CD4-positive, alpha-beta T cell treated with Interferon alpha-2 for 1 hour (primary cell): ENCODE measurements around the gene ZBTB11.
"Not testable (repeated sequence)": the region's sequence is repeated elsewhere in the genome, so short reads cannot be mapped to it uniquely, and the experiment has no call there.

Experiments used
- DNase-seq, 2 donors: peaks; one replicate each; pipeline ENCODE4 v3.0.0-alpha.2; 2020 to 2022

Gene ZBTB11

GRCh38 chr3:101617478-101617877, 59.5 kb downstream of the ZBTB11 start:
- DNase-seq: no peak

DNA sequence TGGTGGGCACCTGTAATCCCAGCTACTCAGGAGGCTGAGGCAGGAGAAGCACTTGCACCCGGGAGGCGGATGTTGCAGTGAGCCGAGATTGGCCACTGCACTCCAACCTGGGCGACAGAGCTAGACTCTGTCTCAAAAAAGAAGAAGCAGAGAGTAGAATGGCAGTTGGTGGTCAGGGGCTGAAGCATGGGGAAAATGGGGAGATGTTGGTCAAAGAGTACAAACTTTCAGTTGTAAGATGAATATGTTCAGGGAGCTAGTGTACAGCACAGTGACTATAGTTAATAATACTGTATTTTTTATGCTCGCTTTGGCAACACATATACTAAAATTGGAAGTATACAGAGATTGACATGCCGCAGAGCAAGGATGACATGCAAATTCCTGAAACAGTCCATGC, 61.4 kb downstream of the ZBTB11 start:
- no peak for DNase-seq

DNA sequence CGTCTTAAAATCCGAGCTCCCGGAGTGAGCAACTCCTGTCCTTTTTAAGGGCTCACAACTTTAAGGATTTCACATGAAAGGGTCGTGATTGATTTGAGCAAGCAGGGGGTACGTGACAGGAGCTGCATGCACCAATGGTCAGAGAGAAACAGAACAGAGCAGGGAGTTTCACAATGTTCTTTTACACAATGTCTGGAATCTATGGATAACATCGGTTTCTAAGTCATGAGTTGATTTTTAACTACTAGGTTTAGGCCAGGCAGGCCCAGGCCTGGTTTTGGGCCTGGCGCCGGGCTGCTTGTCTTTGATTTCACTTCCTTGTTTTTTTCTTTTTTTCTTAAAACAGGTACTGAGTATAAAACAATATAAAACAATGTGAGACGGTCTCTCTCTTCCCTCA, 63.9 kb downstream of the ZBTB11 start:
- DNase-seq: not testable (repeated sequence)

- DNase-seq: no peak
Observed at GRCh38 chr3:101611023-101611422, 65.9 kb downstream of the ZBTB11 start.

- not testable (repeated sequence) for DNase-seq
Observed at GRCh38 chr3:101605398-101605797, 71.5 kb downstream of the ZBTB11 start.

DNA sequence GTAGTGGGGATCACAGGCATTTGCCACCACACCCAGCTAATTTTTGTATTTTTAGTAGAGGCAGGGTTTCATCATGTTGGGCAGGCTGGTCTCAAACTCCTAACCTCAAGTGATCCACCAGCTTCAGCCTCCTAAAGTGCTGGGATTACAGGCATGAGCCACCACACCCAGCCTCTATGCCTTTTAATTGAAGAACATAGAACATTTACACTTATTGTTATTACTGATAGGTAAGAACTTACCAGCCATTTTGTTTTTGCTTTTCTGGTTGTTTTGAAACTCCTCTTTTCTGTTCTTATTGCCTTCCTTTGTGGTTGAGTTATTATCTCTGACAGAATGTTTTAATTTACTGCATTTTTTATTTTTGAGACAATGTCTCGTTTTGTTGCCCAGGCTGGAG, 73.7 kb downstream of the ZBTB11 start:
- no peak for DNase-seq

DNA sequence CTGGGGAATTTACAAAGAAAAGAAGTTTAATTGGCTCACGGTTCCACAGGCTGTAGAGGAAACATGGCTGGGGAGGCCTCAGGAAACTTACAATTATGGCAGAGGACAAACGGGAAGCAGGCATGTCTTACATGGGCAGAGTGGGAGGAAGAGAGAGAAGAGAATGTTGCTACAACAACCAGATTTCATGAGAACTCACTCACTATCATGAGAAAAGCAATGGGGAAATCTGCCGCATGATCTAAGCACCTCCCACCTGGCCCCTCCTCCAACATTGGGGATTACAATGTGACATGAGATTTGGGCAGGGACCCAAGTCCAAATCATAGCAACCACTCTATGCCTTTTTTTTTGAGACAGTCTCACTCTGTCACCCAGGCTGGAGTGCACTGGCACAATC, 74.2 kb downstream of the ZBTB11 start:
- DNase-seq: no peak
